Ascending aorta (tissue), 2 donors: ENCODE data around the gene CALM3. TPM values are rescaled to one million over a fixed set of nuclear protein-coding genes. Genes with fewer than 3 reads are reported as not detected.

Experiments
- DNase-seq, 2 donors: peaks; one replicate each; pipeline ENCODE4 v3.0.0-alpha.2; 2019; ENCODE audit warnings: low spot score in 2 of 2
- H3K27ac ChIP-seq, 2 donors: fragments of 200-600 bp; sonication (generic); one replicate each; pipeline ENCODE4 v1.5.1; 2016 to 2017; ENCODE audit warnings: mild to moderate bottlenecking in 1 of 2
- H3K27me3 ChIP-seq: fragments of 200-600 bp; sonication (generic); one replicate; pipeline ENCODE4 v1.5.1; 2017
- H3K36me3 ChIP-seq, 2 donors: fragments of 200-600 bp; sonication (generic); one replicate each; pipeline ENCODE4 v1.5.1; 2016
- H3K4me1 ChIP-seq, 2 donors: fragments of 200-600 bp; sonication (generic); one replicate each; pipeline ENCODE4 v1.5.1; 2016 to 2017; ENCODE audit warnings: mild to moderate bottlenecking in 1 of 2
- H3K4me3 ChIP-seq, 2 donors: fragments of 200-600 bp; sonication (generic); one replicate each; pipeline ENCODE4 v1.5.1; 2016 to 2017; ENCODE audit warnings: mild to moderate bottlenecking in 1 of 2
- H3K9me3 ChIP-seq, 2 donors: fragments of 200-600 bp; sonication (generic); one replicate each; pipeline ENCODE4 v1.5.1; 2016
- CTCF ChIP-seq, 3 experiments: fragments of 200-600 bp in 2 of 3; fragments of 450-650 bp in 1 of 3; sonication (generic) in 2 of 3; IDR thresholded peaks; one replicate each; pipeline ENCODE4 v1.5.1; 2016 to 2019; ENCODE audit warnings: antibody characterized with exemption in 3 of 3, mild to moderate bottlenecking in 1 of 3, moderate library complexity in 1 of 3
- intact Hi-C: fragments of 100-400 bp; cut with DNase I; formaldehyde crosslinking; loops from one replicate; pipeline ENCODE4 v1.15.1; 2023
- total RNA-seq: library from RNA; depleted of rRNA; stranded (reverse); fragments of >200 nt; gene quantifications from one replicate; pipeline ENCODE4 v1.1.0, GENCODE V29; 2016

The CALM3 gene
- total RNA-seq, 1 donor from 2014 or later, result 159 TPM

GRCh38 chr19:46634656-46635218 is 33.6 kb downstream of the CALM3 start:
- no peak for TF ChIP-seq CTCF (IDR thresholded peaks at IDR 0.05)

GRCh38 chr19:46635920-46636761 is 35.0 kb downstream of the CALM3 start, which contains the start of gene GNG8:
Gene GNG8 (minus strand): TSS chr19:46636202. CDS start chr19:46634682, 1,520 bp downstream.
- Histone ChIP-seq H3K4me1 (peaks cover 16 to 17% of the 10 kb centered on the region in 2 donors), H3K27me3 (no peaks in the 10 kb centered on the region), H3K4me3 (peak within 1 kb of the TSS in 1 of 2 donors; percentile 65), H3K27ac (no peak within 1 kb of the TSS), H3K36me3 (no peaks in the 10 kb centered on the region), H3K9me3 (no peaks in the 10 kb centered on the region)
- DNase-seq, result no peak
- intact Hi-C loops, result no loop called here
- TF ChIP-seq CTCF (IDR thresholded peaks at IDR 0.05), result no peak

More at GRCh38 chr19:46634656-46635218, 33.6 kb downstream of the CALM3 start:
- Histone ChIP-seq H3K27ac (peak overlapping the region in 1 of 2 donors; percentile 12), H3K36me3 (no peaks in the 10 kb centered on the region), H3K4me1 (peaks cover 17 to 21% of the 10 kb centered on the region in 2 donors), H3K4me3 (peak overlapping the region; percentile 39 to 65), H3K27me3 (no peaks in the 10 kb centered on the region), H3K9me3 (no peaks in the 10 kb centered on the region)
- intact Hi-C loops, result no loop called here
- DNase-seq, result no peak

GRCh38 chr19:46637224-46637623 is 36.1 kb downstream of the CALM3 start:
- Histone ChIP-seq H3K4me3 (no peak overlapping the region), H3K36me3 (no peaks in the 10 kb centered on the region), H3K27me3 (no peaks in the 10 kb centered on the region), H3K9me3 (no peaks in the 10 kb centered on the region), H3K4me1 (peaks cover 16 to 17% of the 10 kb centered on the region in 2 donors), H3K27ac (no peak overlapping the region)
- no peak for DNase-seq
- TF ChIP-seq CTCF (IDR thresholded peaks at IDR 0.05), result no peak
- intact Hi-C loops, result no loop called here

- Histone ChIP-seq H3K4me1 (peaks cover 15 to 22% of the 10 kb centered on the region in 2 donors), H3K36me3 (no peaks in the 10 kb centered on the region), H3K27ac (peak overlapping the region; percentile 86 to 99), H3K27me3 (no peaks in the 10 kb centered on the region), H3K4me3 (peak overlapping the region; percentile 53 to 85), H3K9me3 (no peaks in the 10 kb centered on the region)
- no peak for TF ChIP-seq CTCF (IDR thresholded peaks at IDR 0.05)
- peak; percentile 38 to 81 for DNase-seq
- intact Hi-C loops, result no loop called here
These were observed 38.4 kb downstream of the CALM3 start for GRCh38 chr19:46639358-46640182.

GRCh38 chr19:46640656-46641055 is 39.5 kb downstream of the CALM3 start:
- no peak for DNase-seq
- H3K27ac ChIP-seq, result peak overlapping the region; percentile 86 to 99
- H3K27me3 ChIP-seq, result no peaks in the 10 kb centered on the region
- H3K4me3 ChIP-seq, result peak overlapping the region in 1 of 2 donors; percentile 85
- intact Hi-C loops, result no loop called here
- no peak for TF ChIP-seq CTCF (IDR thresholded peaks at IDR 0.05)
- H3K36me3 ChIP-seq, result no peaks in the 10 kb centered on the region
- H3K4me1 ChIP-seq, result peaks cover 18 to 24% of the 10 kb centered on the region in 2 donors
- H3K9me3 ChIP-seq, result no peaks in the 10 kb centered on the region
